Caco-2 (cell line): ENCODE measurements around the gene WLS. TPM values are rescaled to one million over a fixed set of nuclear protein-coding genes. Genes with fewer than 3 reads are reported as not detected.

Experiments used
- BruUV-seq: library from RNA; stranded (reverse); fragments of 400-500 nt; replicated peaks from 2 replicates; lab custom pipeline; 2021; lab: Mats Ljungman, UMichigan
- CTCF ChIA-PET: fragments of 300-600 bp; sonication (Branson Sonifier 250); formaldehyde crosslinking; loops from one replicate; lab custom pipeline; 2022; ENCODE audit warnings: antibody characterized with exemption; lab: Charles Lee
- POLR2A ChIA-PET: fragments of 300-600 bp; sonication (Branson Sonifier 250); formaldehyde crosslinking; loops from one replicate; lab custom pipeline; 2022; ENCODE audit warnings: antibody characterized with exemption; lab: Charles Lee
- DNase-seq, 2 experiments: peaks; one replicate each; pipeline versions ENCODE4 v3.0.0 to v3.0.0-alpha.2; 2020 to 2022
- H3K27me3 ChIP-seq: replicated peaks from 2 replicates; pipeline ENCODE4 v1.6.0; 2011; ENCODE audit warnings: low read length; ENCODE audit not compliant: control insufficient read depth, insufficient read depth
- H3K36me3 ChIP-seq: 2 replicates; pipeline ENCODE4 v1.5.1; 2011; ENCODE audit warnings: low read length; ENCODE audit not compliant: control insufficient read depth, insufficient read depth
- H3K4me1 ChIP-seq: fragments of 250-450 bp; sonication (Bioruptor Pico); 2 replicates; pipeline ENCODE4 v1.5.1; 2020; ENCODE audit warnings: mild to moderate bottlenecking
- H3K4me3 ChIP-seq: 2 replicates; pipeline ENCODE4 v1.5.1; 2011; ENCODE audit warnings: low read depth, mild to moderate bottlenecking, control low read depth, low read length
- H3K9me3 ChIP-seq: fragments of 250-450 bp; sonication (Bioruptor Pico); 2 replicates; pipeline ENCODE4 v1.5.1; 2020; ENCODE audit warnings: mild to moderate bottlenecking, moderate library complexity
- H3K27ac Mint-ChIP-seq: one replicate; pipeline ENCODE4 v1.8.0; 2022; ENCODE audit warnings: mixed read lengths; ENCODE audit not compliant: unreplicated experiment
- H3K27me3 Mint-ChIP-seq: one replicate; pipeline ENCODE4 v1.8.0; 2022; ENCODE audit warnings: mixed read lengths; ENCODE audit not compliant: insufficient read depth, unreplicated experiment
- H3K36me3 Mint-ChIP-seq: one replicate; pipeline ENCODE4 v1.8.0; 2022; ENCODE audit warnings: mild to moderate bottlenecking, mixed read lengths; ENCODE audit not compliant: insufficient read depth, unreplicated experiment
- H3K4me1 Mint-ChIP-seq: one replicate; pipeline ENCODE4 v1.8.0; 2022; ENCODE audit warnings: low read depth, mixed read lengths; ENCODE audit not compliant: unreplicated experiment
- H3K4me3 Mint-ChIP-seq: one replicate; pipeline ENCODE4 v1.8.0; 2022; ENCODE audit warnings: mild to moderate bottlenecking, moderate library complexity, mixed read lengths; ENCODE audit not compliant: unreplicated experiment
- H3K9me3 Mint-ChIP-seq: one replicate; pipeline ENCODE4 v1.8.0; 2022; ENCODE audit warnings: mixed read lengths; ENCODE audit not compliant: unreplicated experiment
- intact Hi-C: fragments of 100-400 bp; cut with micrococcal nuclease; formaldehyde crosslinking; loops from one replicate; pipeline ENCODE4 v1.10.0; 2022; ENCODE audit not compliant: unreplicated experiment
- total RNA-seq: library from RNA; stranded (reverse); gene quantifications from 2 replicates; pipeline ENCODE4 v1.2.3, GENCODE V29; 2022
- TF ChIP-seq, protein P1 (sequence below), 2 experiments: fragments of 200-600 bp in 1 of 2; IDR thresholded peaks; 1 replicate in 1 of 2; 2 replicates in 1 of 2; pipeline versions ENCODE4 v1.5.1 to v1.8.0; 2011 to 2022; ENCODE audit warnings: antibody characterized with exemption in 1 of 2, control low read depth in 1 of 2, inconsistent platforms in 1 of 2, low read depth in 1 of 2, low read length in 1 of 2, mild to moderate bottlenecking in 1 of 2, moderate library complexity in 1 of 2; ENCODE audit not compliant: insufficient read depth in 1 of 2, severe bottlenecking in 1 of 2, unreplicated experiment in 1 of 2

WLS gene
- total RNA-seq, 1 experiment from 2014 or later = 72.3 TPM

DNA sequence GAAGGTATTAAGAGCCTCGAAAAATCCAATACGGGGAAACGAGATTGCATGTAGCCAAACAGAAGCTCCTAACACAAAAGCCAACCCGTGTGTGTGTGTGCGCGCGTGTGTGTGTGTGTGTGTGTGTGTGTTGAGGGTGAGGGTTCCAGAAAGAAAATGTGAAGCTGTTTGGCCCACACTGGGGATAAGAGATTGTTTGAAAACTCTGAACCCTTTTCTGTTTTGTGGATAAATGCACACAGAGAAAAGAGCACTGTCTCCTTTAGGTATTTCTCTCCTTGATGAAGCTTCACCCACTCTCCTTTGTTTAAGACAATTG, 1.9 kb downstream of the WLS start:
- Histone ChIP-seq H3K9me3 (no peaks in the 10 kb centered on the region), H3K36me3 (no peaks in the 10 kb centered on the region), H3K4me3 (no peak overlapping the region), H3K4me1 (no peaks in the 10 kb centered on the region), H3K27me3 (no peaks in the 10 kb centered on the region)
- TF ChIP-seq, protein P1, sequence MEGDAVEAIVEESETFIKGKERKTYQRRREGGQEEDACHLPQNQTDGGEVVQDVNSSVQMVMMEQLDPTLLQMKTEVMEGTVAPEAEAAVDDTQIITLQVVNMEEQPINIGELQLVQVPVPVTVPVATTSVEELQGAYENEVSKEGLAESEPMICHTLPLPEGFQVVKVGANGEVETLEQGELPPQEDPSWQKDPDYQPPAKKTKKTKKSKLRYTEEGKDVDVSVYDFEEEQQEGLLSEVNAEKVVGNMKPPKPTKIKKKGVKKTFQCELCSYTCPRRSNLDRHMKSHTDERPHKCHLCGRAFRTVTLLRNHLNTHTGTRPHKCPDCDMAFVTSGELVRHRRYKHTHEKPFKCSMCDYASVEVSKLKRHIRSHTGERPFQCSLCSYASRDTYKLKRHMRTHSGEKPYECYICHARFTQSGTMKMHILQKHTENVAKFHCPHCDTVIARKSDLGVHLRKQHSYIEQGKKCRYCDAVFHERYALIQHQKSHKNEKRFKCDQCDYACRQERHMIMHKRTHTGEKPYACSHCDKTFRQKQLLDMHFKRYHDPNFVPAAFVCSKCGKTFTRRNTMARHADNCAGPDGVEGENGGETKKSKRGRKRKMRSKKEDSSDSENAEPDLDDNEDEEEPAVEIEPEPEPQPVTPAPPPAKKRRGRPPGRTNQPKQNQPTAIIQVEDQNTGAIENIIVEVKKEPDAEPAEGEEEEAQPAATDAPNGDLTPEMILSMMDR (IDR thresholded peaks at IDR 0.05; ENCODE audit: insufficient read depth in 1 of 2, low read depth in 1 of 2, low read length in 1 of 2, severe bottlenecking in 1 of 2, unreplicated experiment in 1 of 2) = no peak
- BruUV-seq = no TSS peak
- no peaks in the 10 kb centered on the region for H3K9me3 Mint-ChIP-seq
- H3K36me3 Mint-ChIP-seq = peaks cover 13% of the 10 kb centered on the region
- no peaks in the 10 kb centered on the region for H3K4me1 Mint-ChIP-seq
- CTCF ChIA-PET = no interaction called here
- DNase-seq = no peak
- intact Hi-C loops = loop anchor here (5.0 to 10.0 kb wide), 3 partner anchors 66 to 108 kb away; no protein-coding TSS in a partner anchor
- no peak overlapping the region for H3K27ac Mint-ChIP-seq
- POLR2A ChIA-PET = interaction anchor here (0.6 kb wide), 1 partner anchor 10 kb away, joined by 3 read pairs; no protein-coding TSS in a partner anchor
- peak overlapping the region; percentile 73 for H3K4me3 Mint-ChIP-seq
- no peaks in the 10 kb centered on the region for H3K27me3 Mint-ChIP-seq

DNA sequence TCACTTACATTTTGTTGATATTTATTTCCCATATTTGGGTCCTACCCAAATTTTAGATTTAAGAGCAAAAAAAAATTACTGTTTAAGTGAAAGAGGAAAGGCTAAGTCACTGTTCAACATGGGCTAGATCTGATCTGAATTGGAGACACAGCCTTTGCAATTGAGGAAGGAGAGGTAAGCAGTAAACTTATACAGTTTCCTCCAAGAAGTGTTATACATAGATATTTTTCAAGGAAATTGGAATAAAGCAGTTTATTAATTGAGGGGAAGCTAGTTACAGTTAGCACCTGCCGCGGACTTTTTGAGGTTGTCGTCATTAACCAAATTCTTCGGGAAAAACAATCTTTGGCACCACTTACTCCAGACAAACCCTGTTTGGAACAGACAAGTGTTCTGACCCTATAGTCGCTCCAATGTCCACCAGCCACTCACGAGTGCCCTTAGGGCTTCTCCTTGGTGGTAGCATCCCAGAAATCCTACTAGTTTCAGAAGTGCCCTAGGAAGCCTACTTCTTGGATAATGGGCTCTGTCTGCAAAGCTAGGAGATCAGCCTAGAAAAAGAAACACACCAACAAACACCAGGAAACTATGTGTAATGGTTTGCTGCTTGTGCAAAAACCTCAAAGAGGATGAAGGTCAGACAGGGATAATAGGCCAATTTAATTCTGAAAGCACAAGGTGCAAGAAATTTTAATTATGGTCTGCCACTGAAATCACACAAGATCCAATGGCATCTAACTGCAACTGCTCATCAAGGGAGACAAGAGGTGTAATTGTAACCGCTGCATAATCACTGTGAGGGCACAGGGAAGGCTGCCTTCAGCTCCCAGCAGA, 2.5 kb downstream of the WLS start:
- H3K27me3 Mint-ChIP-seq = no peaks in the 10 kb centered on the region
- POLR2A ChIA-PET = no interaction called here
- no peak for DNase-seq
- Histone ChIP-seq H3K9me3 (no peaks in the 10 kb centered on the region), H3K4me3 (no peak overlapping the region), H3K27me3 (no peaks in the 10 kb centered on the region), H3K4me1 (no peaks in the 10 kb centered on the region), H3K36me3 (no peaks in the 10 kb centered on the region)
- intact Hi-C loops = loop anchor here (5.0 to 10.0 kb wide), 3 partner anchors 65 to 108 kb away; no protein-coding TSS in a partner anchor
- no TSS peak for BruUV-seq
- H3K36me3 Mint-ChIP-seq = peaks cover 13% of the 10 kb centered on the region
- H3K4me3 Mint-ChIP-seq = peak overlapping the region; percentile 73
- CTCF ChIA-PET = interaction anchor here (0.9 kb wide), 1 partner anchor 110 kb away, joined by 3 read pairs; no protein-coding TSS in a partner anchor
- no peaks in the 10 kb centered on the region for H3K9me3 Mint-ChIP-seq
- TF ChIP-seq, protein P1 (IDR thresholded peaks at IDR 0.05; ENCODE audit: insufficient read depth in 1 of 2, low read depth in 1 of 2, low read length in 1 of 2, severe bottlenecking in 1 of 2, unreplicated experiment in 1 of 2) = no peak
- H3K4me1 Mint-ChIP-seq = no peaks in the 10 kb centered on the region
- H3K27ac Mint-ChIP-seq = no peak overlapping the region

DNA sequence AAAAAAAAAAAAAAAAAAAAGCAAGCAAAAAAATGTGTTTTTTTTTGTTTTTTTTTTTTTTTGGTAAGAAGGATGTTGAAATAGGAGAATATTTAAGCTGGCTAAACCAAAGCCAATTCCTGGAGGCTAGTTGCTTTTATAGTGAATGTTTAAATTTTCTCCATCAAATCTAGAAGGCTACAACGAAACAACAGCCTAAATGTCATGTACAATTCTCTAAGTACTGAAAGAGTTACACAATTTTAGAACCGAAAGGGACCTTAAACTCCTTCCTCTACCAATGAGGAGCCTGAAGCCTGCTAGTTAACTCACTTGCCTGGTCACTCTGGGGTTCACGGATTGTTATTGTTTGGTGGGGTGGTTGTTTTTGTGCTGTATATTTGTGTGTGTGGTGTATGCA, 3.5 kb downstream of the WLS start:
- H3K4me1 ChIP-seq = no peaks in the 10 kb centered on the region
- H3K27me3 ChIP-seq = no peaks in the 10 kb centered on the region
- no peak for DNase-seq
- Mint-ChIP-seq H3K27me3 (no peaks in the 10 kb centered on the region), H3K36me3 (peaks cover 13% of the 10 kb centered on the region), H3K27ac (no peak overlapping the region), H3K4me3 (peak overlapping the region; percentile 73), H3K9me3 (no peaks in the 10 kb centered on the region), H3K4me1 (no peaks in the 10 kb centered on the region)
- POLR2A ChIA-PET = no interaction called here
- CTCF ChIA-PET = interaction anchor here (0.9 kb wide), 1 partner anchor 109 kb away, joined by 3 read pairs; no protein-coding TSS in a partner anchor
- no peaks in the 10 kb centered on the region for H3K9me3 ChIP-seq
- TF ChIP-seq, protein P1 (IDR thresholded peaks at IDR 0.05; ENCODE audit: insufficient read depth in 1 of 2, low read depth in 1 of 2, low read length in 1 of 2, severe bottlenecking in 1 of 2, unreplicated experiment in 1 of 2) = no peak
- no peak overlapping the region for H3K4me3 ChIP-seq
- no peaks in the 10 kb centered on the region for H3K36me3 ChIP-seq
- intact Hi-C loops = no loop called here
- no TSS peak for BruUV-seq
